Stimulated activated naive CD4-positive, alpha-beta T cell treated with Interleukin-2 at 50 U/mL for 16 hours (primary cell): Measurements from ENCODE around the gene DHFR2.
"Not testable (repeated sequence)": the region's sequence is repeated elsewhere in the genome, so short reads cannot be mapped to it uniquely, and the experiment has no call there.

Source experiments
- DNase-seq: peaks from one replicate; lab custom pipeline; 2025; lab: John Stamatoyannopoulos, UW

The DHFR2 gene

DNA sequence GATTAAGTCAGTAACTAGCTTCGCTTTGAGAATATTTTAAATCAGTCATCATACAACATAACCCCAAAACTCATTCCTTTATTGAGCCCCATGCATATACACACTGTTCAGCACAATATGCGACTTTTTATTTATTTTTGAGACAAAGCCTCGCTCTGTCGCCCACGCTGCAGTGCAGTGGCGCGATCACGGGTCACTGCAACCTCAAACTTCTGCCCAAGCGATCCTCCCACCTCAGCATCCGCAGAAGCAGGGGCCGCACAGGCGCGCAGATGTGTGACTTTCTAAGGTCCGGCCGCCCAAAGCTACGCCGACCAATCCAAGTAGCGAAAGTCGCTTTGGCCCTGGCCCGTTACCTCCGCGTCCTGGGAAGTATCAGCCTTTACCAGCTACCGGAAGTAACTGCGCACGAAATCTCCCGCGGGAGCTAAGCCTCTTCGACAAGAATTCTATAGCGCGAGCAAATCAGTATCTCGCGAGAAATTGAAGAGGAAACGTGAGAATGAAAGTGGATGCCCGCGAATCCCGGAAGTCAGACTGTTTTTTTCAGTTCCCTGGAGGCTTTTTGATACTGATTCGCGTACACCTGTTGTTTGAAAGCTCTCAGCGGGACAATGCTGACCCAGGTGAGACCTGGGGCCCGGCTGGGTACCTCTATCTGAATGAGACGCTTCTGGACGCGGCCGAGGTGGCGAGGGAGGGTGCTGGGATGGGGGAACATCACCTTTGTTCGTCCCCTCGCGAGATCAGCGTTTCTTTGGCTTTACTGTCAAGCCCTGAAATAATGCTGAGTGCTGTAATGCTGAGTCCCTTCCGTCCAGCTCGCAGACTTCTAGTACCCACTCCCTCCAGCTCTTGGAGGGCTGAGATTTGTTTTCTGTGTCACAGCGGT lies at the start of gene DHFR2, which contains the start of gene NSUN3:
Gene DHFR2, minus strand, starts transcription at position 404 of the 892 bp plus-strand sequence. CDS start 1,405 bp downstream, outside the sequence.
Gene NSUN3, plus strand, starts transcription at position 549 of the 892 bp plus-strand sequence. Its CDS starts 66 bp downstream, at position 615.
- peak; percentile 75 for DNase-seq

DNA sequence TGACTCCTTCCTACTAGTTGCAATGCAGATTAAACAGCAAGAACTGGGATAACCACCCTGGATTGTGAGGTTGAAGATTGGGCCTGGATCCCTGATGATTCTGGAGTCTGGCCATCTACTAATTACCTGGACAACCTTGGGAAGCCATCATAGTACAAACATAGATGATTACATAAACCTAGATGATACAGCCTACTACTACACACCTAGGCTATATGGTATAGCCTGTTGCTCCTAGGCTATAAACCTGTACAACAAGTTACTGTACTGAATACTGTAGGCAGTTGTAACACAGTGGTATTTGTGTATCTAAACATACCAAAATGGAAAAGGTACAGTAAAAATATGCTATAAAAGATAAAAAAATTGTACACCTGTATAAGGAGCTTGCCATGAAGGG lies 48.1 kb upstream of the DHFR2 start:
- DNase-seq: no peak

DNA sequence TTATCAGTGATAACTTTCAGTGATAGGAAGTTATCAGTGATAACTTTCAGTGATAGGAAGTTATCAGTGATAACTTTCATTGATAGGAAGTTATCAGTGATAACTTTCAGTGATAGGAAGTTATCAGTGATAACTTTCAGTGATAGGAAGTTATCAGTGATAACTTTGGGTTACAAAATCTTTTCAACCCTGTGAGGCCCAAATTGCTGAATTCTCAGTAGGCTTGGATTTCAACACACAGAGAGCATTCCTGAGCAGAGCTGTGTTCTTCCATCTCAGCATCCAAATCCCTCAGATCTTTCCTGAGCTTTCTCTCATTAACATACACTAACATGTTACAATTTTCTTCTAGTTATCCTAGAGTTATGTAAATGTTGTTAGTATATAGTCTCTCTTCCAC lies 47.5 kb upstream of the DHFR2 start:
- not testable (repeated sequence) for DNase-seq

DNA sequence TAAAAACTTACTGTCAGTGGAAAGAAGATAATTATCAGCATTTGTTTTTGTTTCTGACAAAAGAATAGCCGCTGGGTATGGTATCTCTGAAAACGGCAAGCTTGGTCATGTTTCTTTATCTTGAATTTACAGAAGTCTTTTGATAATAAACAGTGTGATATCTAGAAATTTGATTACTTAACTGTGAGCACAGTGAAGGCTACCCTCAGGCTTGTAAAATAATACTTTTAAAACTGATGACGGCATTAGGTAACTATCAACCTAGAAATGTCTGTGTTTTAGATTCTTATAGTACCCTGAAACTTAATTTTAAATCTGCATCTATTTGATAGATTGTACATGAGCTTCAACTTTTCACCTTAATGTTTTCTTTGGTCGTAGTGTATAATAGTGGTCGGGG lies 43.6 kb upstream of the DHFR2 start:
- no peak for DNase-seq

DNA sequence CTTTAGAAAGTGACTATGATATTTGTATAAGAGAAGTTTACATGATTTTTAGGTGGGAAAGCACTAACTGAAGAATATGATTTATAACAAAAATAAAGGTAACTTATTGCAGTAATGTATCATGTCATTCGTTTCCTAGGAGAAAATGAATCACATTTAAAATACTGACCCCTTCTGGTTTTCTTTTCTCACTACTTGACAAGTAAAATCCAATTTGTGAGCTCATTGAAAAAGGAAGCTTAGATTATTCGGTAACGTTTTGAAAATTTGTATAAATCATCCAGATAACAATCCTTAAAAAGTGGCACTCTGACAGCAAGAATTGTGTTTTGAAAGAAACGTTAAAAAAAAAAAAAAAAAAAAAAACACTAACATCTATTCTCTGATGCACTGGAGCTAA lies 39.1 kb upstream of the DHFR2 start:
- DNase-seq: no peak

DNA sequence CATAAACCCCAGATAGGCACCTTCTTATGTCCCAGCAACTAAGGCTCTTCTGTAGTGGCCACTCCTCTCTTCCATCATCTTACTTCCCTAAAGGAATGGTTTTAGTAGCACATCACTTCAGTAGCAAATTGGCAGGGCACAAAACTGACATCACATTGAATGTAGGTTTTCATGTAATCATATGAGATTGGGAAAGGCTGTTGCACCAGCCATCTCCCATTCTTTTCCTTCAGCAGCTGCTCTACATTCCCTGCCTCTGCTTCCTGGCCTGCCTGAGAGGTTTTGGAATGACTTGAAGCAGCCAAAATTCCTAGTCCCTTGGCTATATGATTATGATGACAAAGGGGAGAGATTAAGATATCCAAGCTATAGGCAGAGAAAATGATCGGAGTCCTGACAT lies 36.6 kb upstream of the DHFR2 start:
- no peak for DNase-seq

DNA sequence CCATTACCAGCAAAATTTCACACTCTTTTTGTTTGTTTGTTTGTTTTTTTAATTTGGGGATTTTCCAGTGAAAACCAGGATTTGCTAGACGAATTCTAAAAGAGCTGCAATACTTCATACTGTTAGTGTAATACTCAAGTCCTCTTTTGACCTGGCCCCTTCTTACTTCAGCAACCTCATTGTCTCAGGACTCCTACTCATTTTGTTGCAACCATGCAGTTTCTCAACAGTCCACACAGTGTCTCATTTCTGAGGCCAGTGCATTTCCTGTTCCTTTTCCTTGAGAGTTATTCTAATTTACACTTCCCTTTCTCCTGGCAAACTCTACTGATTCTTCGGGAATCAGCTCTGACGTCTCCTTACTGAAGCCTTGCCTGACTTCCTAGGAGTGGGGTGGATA lies 35.7 kb upstream of the DHFR2 start:
- DNase-seq: no peak

DNA sequence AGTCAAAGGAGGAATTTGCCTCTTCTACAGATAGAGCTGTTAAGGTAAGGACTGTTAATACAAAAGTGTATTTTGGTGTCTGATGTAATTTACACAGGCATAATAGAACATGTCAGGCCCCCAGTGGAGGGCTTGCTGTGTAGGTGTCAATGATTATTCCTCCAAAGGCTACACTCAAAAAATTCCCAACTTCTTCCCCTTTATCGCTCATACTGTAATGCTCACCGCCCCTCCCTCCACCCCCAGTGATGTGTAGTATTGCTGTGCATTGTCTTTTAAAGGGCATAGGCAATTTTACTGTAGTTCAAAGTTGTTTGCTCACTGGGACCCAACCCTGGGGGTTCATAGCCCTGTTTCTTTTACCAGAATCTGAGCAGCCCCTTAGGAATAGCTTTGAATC lies 32.4 kb upstream of the DHFR2 start:
- no peak for DNase-seq

DNA sequence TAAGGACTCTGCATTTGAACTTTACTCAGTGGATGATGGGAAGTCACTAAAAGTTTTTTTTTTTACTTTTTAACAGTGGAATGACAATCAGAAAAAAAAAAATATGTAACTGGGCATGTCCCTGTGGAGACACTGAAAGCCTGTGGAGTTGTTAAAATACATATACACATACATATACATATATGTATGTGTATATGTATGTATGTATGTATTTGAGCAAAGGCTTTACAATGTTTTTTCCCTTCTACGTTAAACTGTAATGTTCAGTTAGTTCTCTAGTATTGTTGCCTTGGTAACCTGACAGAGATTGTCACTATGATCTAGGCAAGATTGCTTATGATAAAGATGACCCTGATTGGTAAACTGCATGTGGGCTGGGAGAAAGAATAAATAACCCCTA lies 30.4 kb upstream of the DHFR2 start:
- DNase-seq: no peak

DNA sequence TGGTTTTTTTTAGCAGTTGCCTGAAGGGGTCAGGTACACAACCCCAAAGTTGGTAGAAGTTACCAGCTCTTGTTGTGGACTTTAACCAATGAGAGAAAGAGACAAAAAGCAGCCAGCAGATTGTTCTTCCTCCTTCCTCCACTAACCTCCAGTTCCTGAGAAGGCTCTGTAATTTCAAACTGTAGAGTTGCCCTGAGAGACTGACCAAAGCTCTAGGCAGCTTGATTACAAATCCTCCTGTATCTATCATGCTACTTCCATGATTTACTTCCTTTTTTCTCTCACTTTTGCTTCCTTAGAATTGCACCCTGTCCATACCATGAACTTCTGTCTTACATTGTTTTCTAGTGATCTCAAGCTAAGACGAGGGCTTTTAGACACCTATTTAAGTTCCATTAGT lies 29.4 kb upstream of the DHFR2 start:
- DNase-seq: no peak

DNA sequence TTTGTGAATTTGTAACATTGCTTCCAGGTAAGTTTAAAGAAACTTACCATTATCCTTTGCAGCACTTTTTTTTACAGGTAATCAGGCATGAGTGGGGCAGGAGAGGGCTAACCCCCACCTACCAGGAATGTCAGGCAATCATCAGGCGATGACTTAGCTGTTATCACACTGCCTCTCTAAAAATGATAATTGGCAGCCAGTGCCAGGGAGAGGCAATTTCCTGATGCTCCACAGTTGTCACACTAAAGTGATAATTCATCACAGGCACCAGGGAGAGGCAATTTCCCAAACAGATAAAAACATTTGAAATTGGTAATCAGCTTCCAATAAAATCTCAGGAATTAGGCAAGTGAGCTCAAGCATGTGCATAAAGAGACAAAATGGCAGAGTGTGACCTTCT lies 26.4 kb upstream of the DHFR2 start:
- no peak for DNase-seq

DNA sequence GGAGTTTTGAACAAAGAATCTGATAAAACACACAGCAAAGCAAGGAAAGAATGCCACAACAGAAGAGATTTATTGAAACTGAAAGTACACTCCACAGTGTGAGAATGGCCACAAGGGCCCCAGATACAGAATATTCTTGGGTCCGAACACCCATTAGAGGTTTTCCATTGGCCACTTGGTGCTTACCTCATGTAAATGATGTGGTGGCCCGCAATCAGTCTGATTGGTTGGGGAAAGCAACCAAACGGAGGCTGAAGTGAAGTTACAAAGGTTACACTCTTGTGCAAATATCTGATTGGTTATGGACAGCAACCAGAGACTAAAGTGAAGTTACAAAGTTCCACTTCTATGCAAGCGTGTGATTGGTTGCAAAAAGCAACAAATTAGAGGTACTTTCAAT lies 20.5 kb upstream of the DHFR2 start:
- DNase-seq: no peak

DNA sequence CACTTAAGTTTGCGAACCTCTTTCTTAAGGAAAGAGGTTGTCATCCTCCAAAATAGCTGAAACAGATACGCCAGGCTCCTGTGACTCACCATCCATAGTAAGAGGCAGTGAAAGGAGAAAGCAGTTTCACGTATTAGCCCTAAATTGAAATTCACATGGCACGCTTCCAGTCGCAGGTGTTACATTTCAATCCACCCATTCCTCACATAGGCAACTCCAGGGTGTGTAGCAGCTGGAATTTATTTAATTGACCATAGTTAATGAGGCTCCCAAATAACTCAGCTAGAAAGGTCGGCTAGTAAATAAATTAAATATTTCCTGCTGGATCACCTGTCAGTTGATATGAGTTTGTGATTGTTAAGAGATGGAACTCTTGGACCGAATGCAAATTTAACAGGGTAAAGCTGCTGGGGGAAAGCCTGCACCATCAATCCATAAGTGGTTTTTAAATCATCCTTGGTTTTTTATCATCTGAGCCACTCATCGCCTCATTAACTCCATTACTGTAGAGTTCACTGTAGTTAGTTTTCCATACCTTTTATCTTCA lies 19.7 kb upstream of the DHFR2 start:
- DNase-seq: no peak

DNA sequence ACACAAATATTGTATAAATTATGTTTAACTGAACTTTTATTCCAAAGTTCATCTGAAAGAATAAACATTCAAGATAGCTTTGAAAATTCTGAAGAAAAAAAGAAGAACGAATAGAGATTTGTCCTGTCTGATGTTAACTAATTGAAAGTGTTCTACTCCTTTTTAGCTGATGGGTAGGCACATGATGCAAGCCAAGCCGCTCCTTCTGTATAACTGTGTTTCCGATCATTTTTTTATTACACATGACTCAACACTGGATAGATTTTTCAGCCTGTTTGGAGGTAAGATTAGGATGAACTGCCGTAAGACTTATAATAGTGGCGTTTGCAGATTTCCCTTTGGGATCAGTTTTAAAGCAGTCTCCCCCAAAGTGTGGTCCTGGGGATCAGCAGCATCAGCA lies 19.2 kb upstream of the DHFR2 start:
- DNase-seq: no peak

DNA sequence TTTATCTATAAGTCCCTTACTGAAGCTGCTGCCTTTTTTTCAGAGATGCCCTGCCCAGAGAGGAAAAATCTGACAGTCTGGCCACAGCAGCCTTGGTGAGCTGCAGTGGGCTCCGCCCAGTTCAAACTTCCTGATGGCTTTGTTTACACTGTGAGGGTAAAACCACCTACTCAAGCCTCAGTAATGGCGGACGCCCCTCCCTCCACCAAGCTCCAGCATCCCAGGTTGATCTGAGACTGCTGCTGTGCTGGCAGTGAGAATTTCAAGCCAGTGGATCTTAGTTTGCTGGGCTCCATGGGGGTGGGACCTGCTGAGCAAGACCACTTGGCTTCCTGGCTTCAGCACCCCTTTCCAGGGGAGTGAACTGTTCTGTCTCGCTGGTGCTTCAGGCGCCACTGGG lies 17.8 kb upstream of the DHFR2 start:
- DNase-seq: not testable (repeated sequence)

DNA sequence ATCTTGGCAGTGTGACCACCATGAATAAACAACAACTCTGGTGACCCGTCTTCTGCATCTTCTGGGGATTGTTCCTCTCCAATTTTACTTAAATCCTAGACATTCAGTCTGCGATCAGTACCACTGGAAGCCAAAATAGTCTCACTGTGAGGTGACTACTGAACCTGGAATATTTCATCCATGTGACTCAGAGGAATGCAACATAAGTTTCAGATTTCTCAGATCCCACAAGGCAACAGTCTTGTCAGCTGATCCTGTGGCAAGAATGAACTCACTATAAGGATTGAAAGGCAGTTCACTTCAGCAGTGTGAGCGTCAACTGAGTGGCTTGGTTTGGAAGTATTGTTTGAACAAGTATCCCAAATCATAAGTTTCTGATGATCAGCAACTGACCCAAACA lies 13.3 kb upstream of the DHFR2 start:
- DNase-seq: no peak

DNA sequence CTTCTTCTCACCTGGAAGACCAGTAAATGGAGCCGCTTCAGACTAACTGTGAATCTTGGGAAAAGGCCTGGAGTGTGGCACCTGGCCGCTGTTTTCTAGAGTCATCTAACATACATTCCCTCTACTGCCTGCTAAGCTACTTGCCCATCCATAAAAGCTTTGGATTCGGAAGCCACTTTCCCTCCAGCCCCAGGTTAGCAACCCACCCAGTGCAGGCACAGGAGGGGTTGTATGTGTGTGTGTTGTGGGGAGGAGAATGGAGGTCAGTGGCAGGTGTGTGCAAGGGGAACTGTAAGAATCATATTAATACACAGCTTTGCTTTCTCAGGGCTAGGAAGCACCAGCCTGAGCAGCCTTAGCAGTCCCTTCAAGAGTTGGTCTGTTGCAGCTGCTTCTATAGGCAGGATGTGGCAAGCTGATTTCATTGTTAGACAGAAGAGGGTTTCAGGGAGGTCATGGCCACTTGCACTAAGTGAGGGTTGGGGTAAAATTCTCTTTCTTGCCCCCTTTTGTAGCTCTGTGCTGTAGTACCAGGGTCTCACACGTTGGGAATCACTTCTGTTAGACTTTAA lies 9.1 kb upstream of the DHFR2 start:
- no peak for DNase-seq

DNA sequence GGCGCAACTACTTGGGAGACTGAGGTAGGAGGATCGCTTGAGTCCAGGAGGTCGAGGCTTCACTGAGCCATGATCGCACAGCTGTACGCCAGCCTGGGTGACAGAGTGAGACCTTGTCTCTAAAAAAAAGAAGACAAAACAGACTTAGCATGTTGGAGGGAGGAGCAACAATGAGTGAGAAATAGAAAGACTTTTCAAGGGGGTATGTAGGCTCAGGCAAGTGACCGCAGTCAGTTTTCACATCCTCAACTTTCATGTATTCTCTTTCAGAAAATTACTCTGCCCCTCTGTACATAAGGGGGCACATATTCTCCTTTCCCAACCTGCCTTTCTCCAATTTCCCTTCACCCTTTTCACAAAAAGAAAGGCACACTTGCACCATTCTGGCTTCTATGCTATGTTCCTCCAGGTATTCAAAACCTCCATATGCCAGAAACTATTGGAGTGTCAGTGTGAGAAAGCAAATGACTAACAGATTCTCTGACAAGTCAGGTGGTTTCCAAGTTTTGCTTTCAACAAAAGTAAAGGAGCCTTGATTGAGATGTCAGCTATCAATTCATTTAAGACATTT lies 7.7 kb upstream of the DHFR2 start:
- DNase-seq: no peak

DNA sequence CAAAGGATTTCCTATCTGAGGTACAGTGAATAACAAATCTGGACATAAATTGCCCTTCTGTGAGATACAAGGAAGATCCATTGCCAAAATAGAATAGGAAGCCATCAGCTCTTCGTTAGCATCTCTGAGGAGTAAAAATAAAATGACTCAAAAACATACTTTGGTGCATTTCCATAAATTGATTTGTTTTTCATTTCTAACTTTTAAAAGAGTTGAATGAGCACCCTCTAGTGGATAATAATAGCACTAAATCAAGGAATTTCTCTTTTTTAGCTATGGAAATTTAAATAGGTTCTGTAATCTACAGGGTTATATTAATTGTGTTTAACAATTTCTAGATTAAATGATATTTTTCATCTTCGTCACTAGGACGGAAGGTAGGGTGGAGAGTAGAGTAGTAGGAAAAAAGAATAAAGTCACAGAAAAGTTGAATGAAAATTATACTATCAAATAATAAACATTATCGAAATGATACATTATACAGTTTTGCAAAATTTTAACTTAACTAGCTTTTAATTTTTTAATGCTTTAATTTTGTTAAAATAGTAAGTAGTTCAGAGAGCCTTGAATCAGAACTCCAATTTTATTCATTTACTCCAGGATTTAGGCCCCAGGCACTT lies 6.6 kb upstream of the DHFR2 start:
- DNase-seq: no peak

DNA sequence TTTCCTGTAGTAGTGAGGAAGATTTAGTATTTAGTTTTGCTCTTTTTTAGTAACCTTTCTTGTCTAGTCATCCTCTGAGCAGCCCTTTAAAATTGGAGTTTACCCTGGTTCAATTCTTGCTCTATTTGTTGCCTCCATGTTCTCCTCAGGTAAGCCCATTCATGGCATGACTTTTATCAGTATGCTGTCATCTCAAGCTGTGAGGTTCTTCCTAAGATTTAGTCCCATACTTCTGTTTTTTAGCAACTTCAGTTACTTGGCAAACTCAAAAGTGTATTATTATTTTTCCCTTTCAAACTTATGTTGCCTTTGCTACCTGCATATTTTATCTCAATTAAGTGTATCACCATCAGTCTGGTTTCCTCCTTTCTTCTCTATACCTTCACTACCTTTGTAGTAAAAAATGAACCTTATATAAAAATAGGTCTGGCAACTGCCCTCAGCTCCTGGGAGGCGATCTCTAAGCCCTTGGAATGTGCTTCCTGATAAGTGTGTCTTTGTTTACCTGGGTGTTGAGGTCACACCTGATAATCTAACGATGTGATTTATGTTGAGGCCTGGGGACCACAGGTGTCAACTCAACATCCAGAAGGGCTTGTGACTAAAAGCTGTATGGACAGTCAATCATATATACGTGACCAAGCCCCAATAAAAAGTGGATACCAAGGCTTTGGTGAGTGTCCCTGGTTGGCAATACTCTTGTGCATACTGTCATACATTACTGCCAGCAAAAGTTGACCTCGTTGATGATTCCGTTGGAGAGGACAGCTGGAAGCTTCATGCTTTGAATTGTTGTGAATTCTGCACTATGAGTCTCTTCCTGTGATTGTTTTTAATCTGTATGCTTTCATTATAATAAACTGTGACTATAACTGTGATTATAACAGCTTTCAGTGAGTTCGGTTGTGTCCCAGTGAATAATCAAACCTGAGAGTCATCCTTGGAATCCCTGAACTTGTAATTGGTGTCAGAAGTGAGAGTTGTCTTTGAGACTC lies 4.1 kb upstream of the DHFR2 start:
- no peak for DNase-seq

DNA sequence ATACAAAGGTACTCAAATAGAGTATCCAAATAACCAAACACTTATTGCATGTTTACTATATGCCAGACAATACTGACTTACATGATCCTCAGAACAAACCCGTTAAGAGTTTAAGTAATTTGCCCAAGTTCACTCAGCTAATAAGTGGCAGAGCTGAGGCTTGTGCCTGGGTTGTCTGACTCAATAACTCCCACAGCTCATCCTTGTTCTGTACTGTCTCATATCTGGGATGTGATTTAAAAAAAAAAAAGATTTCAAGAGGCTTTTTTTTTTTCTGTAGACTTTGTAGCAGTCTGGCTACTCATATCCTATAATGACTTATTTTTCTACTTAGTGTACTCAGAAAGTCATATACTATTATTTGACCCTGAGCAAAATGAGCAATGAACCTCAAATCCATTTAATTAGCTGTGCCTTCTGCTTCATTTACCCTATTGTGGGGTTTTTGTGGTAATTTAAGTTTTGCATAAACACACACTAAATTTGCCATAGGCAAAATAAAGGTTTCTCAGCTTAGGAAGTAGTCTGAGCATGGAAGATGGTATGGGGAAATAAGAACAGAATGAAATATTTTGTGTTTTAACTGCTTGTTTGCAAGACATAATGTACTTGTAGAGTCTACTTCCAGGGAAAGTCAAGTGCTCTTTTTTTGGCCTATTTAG lies 3.2 kb upstream of the DHFR2 start:
- no peak for DNase-seq
